Fibroblast of the aortic adventitia (primary cell): ENCODE results near the gene PTPRF. TPM values are rescaled to one million over a fixed set of nuclear protein-coding genes. Genes with fewer than 3 reads are reported as not detected.

Experiments used
- DNase-seq: peaks from one replicate; pipeline ENCODE4 v3.0.0-alpha.2; 2010; ENCODE audit warnings: low read depth
- H3K4me3 ChIP-seq: 2 replicates; pipeline ENCODE4 v1.5.1; 2011; ENCODE audit warnings: low read depth, mild to moderate bottlenecking, control low read depth, low read length, moderate library complexity
- CTCF ChIP-seq: IDR thresholded peaks from 2 replicates; pipeline ENCODE4 v1.5.1; 2011; ENCODE audit warnings: mild to moderate bottlenecking, low read length, control low read depth, inconsistent platforms; ENCODE audit not compliant: insufficient read depth
- total RNA-seq: library from RNA; depleted of rRNA; stranded (reverse); fragments of >200 nt; gene quantifications from 2 replicates; pipeline ENCODE4 v1.2.3, GENCODE V29; 2012; ENCODE audit warnings: low replicate concordance

PTPRF gene
- total RNA-seq, 1 donor: 18.2 TPM

- no peak overlapping the region for H3K4me3 ChIP-seq
- TF ChIP-seq CTCF: no peak
- no peak for DNase-seq
These were observed 23.1 kb upstream of the PTPRF start for GRCh38 chr1:43507296-43508295.

GRCh38 chr1:43509007-43509739, 21.5 kb upstream of the PTPRF start:
- no peak for TF ChIP-seq CTCF
- DNase-seq: peak; percentile 12

GRCh38 chr1:43509740-43510375, 20.8 kb upstream of the PTPRF start:
- no peak for DNase-seq
- no peak for TF ChIP-seq CTCF
- no peak overlapping the region for H3K4me3 ChIP-seq

More at GRCh38 chr1:43509007-43509739, 21.5 kb upstream of the PTPRF start:
- no peak overlapping the region for H3K4me3 ChIP-seq

- no peak overlapping the region for H3K4me3 ChIP-seq
- no peak for TF ChIP-seq CTCF
- no peak for DNase-seq
These were observed 20.1 kb upstream of the PTPRF start for GRCh38 chr1:43510621-43511020.

GRCh38 chr1:43511394-43511793, 19.3 kb upstream of the PTPRF start:
- no peak overlapping the region for H3K4me3 ChIP-seq
- TF ChIP-seq CTCF: no peak
- no peak for DNase-seq

- TF ChIP-seq CTCF: no peak
- no peak for DNase-seq
- no peak overlapping the region for H3K4me3 ChIP-seq
These were observed 18.6 kb upstream of the PTPRF start for GRCh38 chr1:43512133-43512532.
